Endodermal cell (in vitro differentiated cells): ENCODE measurements around the gene PARD3B. TPM values are rescaled to one million over a fixed set of nuclear protein-coding genes. Genes with fewer than 3 reads are reported as not detected.

Experiments used
- DNase-seq: peaks from one replicate; pipeline ENCODE4 v3.0.0-alpha.2; 2017
- H3K27ac ChIP-seq: 2 replicates; pipeline ENCODE4 v1.5.1; 2013; ENCODE audit warnings: mild to moderate bottlenecking, low read depth, low read length, moderate library complexity
- H3K27me3 ChIP-seq: 2 replicates; pipeline ENCODE4 v1.6.1; 2013; ENCODE audit warnings: mild to moderate bottlenecking, low read length, moderate library complexity; ENCODE audit not compliant: insufficient read depth, control insufficient read depth, poor library complexity, severe bottlenecking
- H3K36me3 ChIP-seq: 2 replicates; pipeline ENCODE4 v1.7.0; 2013; ENCODE audit warnings: mild to moderate bottlenecking, low read length, moderate library complexity; ENCODE audit not compliant: control insufficient read depth, insufficient read depth
- H3K4me1 ChIP-seq: one replicate; pipeline ENCODE4 v1.7.0; 2013; ENCODE audit warnings: low read length; ENCODE audit not compliant: control insufficient read depth, insufficient read depth
- H3K4me3 ChIP-seq: 2 replicates; pipeline ENCODE4 v1.5.1; 2013; ENCODE audit warnings: mild to moderate bottlenecking, low read length, moderate library complexity
- H3K9ac ChIP-seq: 2 replicates; pipeline ENCODE4 v1.6.1; 2013; ENCODE audit warnings: mild to moderate bottlenecking, low read length, moderate library complexity; ENCODE audit not compliant: poor library complexity, severe bottlenecking; ENCODE audit errors: extremely low read depth
- H3K9me3 ChIP-seq: 2 replicates; pipeline ENCODE4 v1.6.1; 2013; ENCODE audit warnings: mild to moderate bottlenecking, low read length, moderate library complexity; ENCODE audit not compliant: control insufficient read depth
- H3K27ac Mint-ChIP-seq: 2 replicates; pipeline ENCODE4 v1.8.0; 2020; ENCODE audit warnings: mixed read lengths
- H3K27me3 Mint-ChIP-seq: 2 replicates; pipeline ENCODE4 v1.8.0; 2021; ENCODE audit warnings: mild to moderate bottlenecking, mixed read lengths; ENCODE audit not compliant: insufficient read depth
- H3K36me3 Mint-ChIP-seq: 2 replicates; pipeline ENCODE4 v1.8.0; 2020; ENCODE audit warnings: low read depth, mixed read lengths
- H3K4me1 Mint-ChIP-seq: 2 replicates; pipeline ENCODE4 v1.8.0; 2020; ENCODE audit warnings: mixed read lengths
- H3K4me3 Mint-ChIP-seq: 2 replicates; pipeline ENCODE4 v1.8.0; 2020; ENCODE audit warnings: mild to moderate bottlenecking, moderate library complexity, mixed read lengths
- H3K9me3 Mint-ChIP-seq: 2 replicates; pipeline ENCODE4 v1.8.0; 2020; ENCODE audit warnings: mild to moderate bottlenecking, mixed read lengths
- WGBS, 2 experiments: methylation state at CpG; one replicate each; pipeline versions ENCODE4 v1.1.5 to v1.1.7; 2013; ENCODE audit warnings: missing lambda C conversion rate in 2 of 2, mixed read lengths in 1 of 2; ENCODE audit not compliant: insufficient coverage in 1 of 2, insufficient read length in 1 of 2; 5-methylcytosine and 5-hydroxymethylcytosine counted together
- total RNA-seq, 2 donors: library from RNA; stranded (reverse); fragmentation: NEBNext Ultra II Directional in 1 of 2; extraction: Animal tissue kit (Norgen Biotek cat#: 25700) in 1 of 2; gene quantifications; 2 replicates in 1 of 2; 3 replicates in 1 of 2; pipeline ENCODE4 v1.2.1, GENCODE V29; 2021
- TF ChIP-seq, protein P1 (sequence below): fragments of 200-600 bp; sonication (generic); conservative IDR thresholded peaks from 2 replicates; pipeline ENCODE4 v1.5.0; 2021; ENCODE audit warnings: antibody characterized with exemption, mild to moderate bottlenecking

The PARD3B gene
- total RNA-seq, 2 donors from 2014 or later = 2.5 to 5.6 TPM

GRCh38 chr2:205056151-205056561 is 510.9 kb downstream of the PARD3B start:
- no peak overlapping the region for H3K4me3 Mint-ChIP-seq
- Histone ChIP-seq H3K27ac (no peak overlapping the region), H3K4me1 (no peaks in the 10 kb centered on the region), H3K27me3 (no peaks in the 10 kb centered on the region), H3K9me3 (no peaks in the 10 kb centered on the region), H3K36me3 (no peaks in the 10 kb centered on the region), H3K4me3 (no peak overlapping the region), H3K9ac (no peak overlapping the region)
- no peaks in the 10 kb centered on the region for H3K36me3 Mint-ChIP-seq
- H3K27ac Mint-ChIP-seq = no peak overlapping the region
- TF ChIP-seq, protein P1, sequence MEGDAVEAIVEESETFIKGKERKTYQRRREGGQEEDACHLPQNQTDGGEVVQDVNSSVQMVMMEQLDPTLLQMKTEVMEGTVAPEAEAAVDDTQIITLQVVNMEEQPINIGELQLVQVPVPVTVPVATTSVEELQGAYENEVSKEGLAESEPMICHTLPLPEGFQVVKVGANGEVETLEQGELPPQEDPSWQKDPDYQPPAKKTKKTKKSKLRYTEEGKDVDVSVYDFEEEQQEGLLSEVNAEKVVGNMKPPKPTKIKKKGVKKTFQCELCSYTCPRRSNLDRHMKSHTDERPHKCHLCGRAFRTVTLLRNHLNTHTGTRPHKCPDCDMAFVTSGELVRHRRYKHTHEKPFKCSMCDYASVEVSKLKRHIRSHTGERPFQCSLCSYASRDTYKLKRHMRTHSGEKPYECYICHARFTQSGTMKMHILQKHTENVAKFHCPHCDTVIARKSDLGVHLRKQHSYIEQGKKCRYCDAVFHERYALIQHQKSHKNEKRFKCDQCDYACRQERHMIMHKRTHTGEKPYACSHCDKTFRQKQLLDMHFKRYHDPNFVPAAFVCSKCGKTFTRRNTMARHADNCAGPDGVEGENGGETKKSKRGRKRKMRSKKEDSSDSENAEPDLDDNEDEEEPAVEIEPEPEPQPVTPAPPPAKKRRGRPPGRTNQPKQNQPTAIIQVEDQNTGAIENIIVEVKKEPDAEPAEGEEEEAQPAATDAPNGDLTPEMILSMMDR = no peak
- H3K9me3 Mint-ChIP-seq = peaks cover 13% of the 10 kb centered on the region
- WGBS, 2 experiments = 95 to 97% methylated on average over 3 to 6 of the region's 6 CpGs
- no peaks in the 10 kb centered on the region for H3K27me3 Mint-ChIP-seq
- H3K4me1 Mint-ChIP-seq = peaks cover 6% of the 10 kb centered on the region
- DNase-seq = no peak

DNA sequence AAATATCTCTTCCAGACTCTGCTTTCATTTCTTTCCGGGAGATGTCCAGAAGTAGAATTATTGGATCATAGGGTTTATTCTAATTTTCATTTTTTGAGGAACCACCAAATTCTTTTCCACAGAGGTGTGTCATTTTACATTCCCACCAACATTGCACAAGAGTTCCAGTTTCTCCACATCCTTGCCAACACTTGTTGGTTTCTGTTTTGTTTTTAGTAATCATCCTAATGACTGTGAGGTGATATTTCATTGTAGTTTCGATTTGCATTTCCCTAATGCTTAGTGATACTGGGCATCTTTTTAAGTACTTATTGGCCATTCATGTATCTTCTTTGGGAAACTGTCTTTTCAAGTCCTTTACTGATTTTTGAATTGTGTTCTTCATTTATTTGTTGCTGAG is 513.1 kb downstream of the PARD3B start:
- DNase-seq = no peak
- H3K4me3 Mint-ChIP-seq = no peak overlapping the region
- no peaks in the 10 kb centered on the region for H3K27me3 ChIP-seq
- WGBS, 2 experiments = 86 to 92% methylated on average over 1 to 2 of the region's 2 CpGs
- no peak overlapping the region for H3K4me3 ChIP-seq
- H3K4me1 ChIP-seq = no peaks in the 10 kb centered on the region
- H3K36me3 ChIP-seq = no peaks in the 10 kb centered on the region
- no peak overlapping the region for H3K27ac Mint-ChIP-seq
- H3K9me3 Mint-ChIP-seq = peaks cover 13% of the 10 kb centered on the region
- TF ChIP-seq, protein P1 = no peak
- H3K27ac ChIP-seq = no peak overlapping the region
- no peaks in the 10 kb centered on the region for H3K9me3 ChIP-seq
- H3K4me1 Mint-ChIP-seq = peaks cover 9% of the 10 kb centered on the region
- no peaks in the 10 kb centered on the region for H3K36me3 Mint-ChIP-seq
- no peak overlapping the region for H3K9ac ChIP-seq
- no peaks in the 10 kb centered on the region for H3K27me3 Mint-ChIP-seq

GRCh38 chr2:205060269-205060668 is 515.0 kb downstream of the PARD3B start:
- H3K27ac Mint-ChIP-seq = no peak overlapping the region
- no peak overlapping the region for H3K4me3 Mint-ChIP-seq
- no peak overlapping the region for H3K4me3 ChIP-seq
- TF ChIP-seq, protein P1 = no peak
- H3K36me3 ChIP-seq = no peaks in the 10 kb centered on the region
- peaks cover 13% of the 10 kb centered on the region for H3K9me3 Mint-ChIP-seq
- H3K27me3 ChIP-seq = no peaks in the 10 kb centered on the region
- no peak overlapping the region for H3K9ac ChIP-seq
- H3K9me3 ChIP-seq = no peaks in the 10 kb centered on the region
- H3K4me1 Mint-ChIP-seq = peaks cover 3% of the 10 kb centered on the region
- no peaks in the 10 kb centered on the region for H3K36me3 Mint-ChIP-seq
- H3K27me3 Mint-ChIP-seq = no peaks in the 10 kb centered on the region
- WGBS, 2 experiments = 88% methylated on average over 2 of the region's 2 CpGs; no CpG with 5 or more reads in 1 of the 2 experiments
- no peak overlapping the region for H3K27ac ChIP-seq
- no peak for DNase-seq
- no peaks in the 10 kb centered on the region for H3K4me1 ChIP-seq
